Ovary (tissue), 3 donors: Measurements from ENCODE around the gene PROP1.

Experiments
- EP300 ChIP-seq: sonication (generic); formaldehyde crosslinking; IDR thresholded peaks from one replicate; pipeline ENCODE4 v1.6.1; 2017; ENCODE audit warnings: antibody characterized with exemption
- POLR2A ChIP-seq: fragments of 450-650 bp; IDR thresholded peaks from one replicate; pipeline ENCODE4 v1.6.1; 2017; ENCODE audit warnings: antibody characterized with exemption, mild to moderate bottlenecking, moderate library complexity
- TF ChIP-seq, protein P1 (sequence below), 3 donors: fragments of 450-650 bp in 2 of 3; fragments of 200-600 bp in 1 of 3; IDR thresholded peaks; one replicate each; pipeline versions ENCODE4 v1.5.1 to v1.8.0; 2016 to 2022; ENCODE audit warnings: antibody characterized with exemption in 3 of 3, mild to moderate bottlenecking in 1 of 3
- donor health status: DM: no; HTN: no; CAD: no.

DNA sequence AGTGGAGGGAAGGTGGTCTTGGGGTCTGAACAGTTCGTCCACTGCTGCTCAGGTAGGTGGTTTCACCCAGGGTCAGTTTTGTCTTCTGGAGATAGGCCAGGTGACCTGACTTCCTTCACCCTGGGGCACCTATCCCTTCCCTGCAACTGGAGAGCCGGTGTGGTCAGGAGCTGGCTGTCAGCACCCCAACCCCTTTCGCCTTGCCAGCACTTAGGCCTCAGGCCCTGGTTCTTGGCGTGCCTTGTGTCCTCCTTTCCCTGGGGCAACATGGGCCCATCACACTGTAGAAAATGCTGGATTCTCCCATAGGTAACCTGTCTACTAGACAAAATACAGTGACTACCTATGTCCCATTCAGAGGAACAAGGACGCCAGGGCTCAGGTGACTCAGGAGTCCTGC lies 13.1 kb downstream of the PROP1 start:
- TF ChIP-seq EP300 (no peak), POLR2A (no peak)
- TF ChIP-seq, protein P1, sequence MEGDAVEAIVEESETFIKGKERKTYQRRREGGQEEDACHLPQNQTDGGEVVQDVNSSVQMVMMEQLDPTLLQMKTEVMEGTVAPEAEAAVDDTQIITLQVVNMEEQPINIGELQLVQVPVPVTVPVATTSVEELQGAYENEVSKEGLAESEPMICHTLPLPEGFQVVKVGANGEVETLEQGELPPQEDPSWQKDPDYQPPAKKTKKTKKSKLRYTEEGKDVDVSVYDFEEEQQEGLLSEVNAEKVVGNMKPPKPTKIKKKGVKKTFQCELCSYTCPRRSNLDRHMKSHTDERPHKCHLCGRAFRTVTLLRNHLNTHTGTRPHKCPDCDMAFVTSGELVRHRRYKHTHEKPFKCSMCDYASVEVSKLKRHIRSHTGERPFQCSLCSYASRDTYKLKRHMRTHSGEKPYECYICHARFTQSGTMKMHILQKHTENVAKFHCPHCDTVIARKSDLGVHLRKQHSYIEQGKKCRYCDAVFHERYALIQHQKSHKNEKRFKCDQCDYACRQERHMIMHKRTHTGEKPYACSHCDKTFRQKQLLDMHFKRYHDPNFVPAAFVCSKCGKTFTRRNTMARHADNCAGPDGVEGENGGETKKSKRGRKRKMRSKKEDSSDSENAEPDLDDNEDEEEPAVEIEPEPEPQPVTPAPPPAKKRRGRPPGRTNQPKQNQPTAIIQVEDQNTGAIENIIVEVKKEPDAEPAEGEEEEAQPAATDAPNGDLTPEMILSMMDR (IDR thresholded peaks at IDR 0.05), result no peak
